ENCODE results near the gene S100A16.

Gene S100A16, protein sequence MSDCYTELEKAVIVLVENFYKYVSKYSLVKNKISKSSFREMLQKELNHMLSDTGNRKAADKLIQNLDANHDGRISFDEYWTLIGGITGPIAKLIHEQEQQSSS

DNA sequence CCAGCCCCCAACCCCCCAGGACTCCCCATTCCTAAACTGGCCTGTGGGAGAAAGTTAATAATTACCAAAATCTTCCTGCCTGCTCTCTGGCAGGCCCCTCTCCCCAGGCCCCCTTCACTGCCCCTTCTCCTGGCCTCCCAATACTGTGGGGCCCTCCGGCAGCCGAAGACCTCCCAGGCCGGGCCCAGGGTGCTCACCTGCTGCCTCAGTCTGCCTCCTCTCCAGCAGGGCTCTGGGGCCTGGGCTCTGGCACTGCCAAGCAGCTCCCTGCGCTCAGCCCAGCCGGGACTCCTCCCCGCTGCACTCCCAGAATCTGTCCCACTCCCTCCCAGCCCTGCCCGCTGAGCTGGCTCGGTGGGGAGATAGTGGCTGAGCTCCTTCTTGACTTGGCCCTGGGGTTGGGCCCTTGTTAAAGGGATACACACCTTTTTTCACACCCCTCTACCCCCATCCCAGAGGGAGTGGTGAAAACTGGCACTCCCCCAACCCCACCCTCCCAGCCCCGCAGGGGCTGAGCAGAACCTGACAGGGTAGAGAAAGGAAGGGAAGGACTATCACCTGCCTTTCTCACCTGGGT lies at the start of gene S100A16:
S100A16 (minus strand) TSS at position 383 of the 577 bp plus-strand sequence. CDS start 4,986 bp downstream, outside the sequence.
- Histone ChIP-seq H3K27ac (ENCODE audit: low read length) (peak within 1 kb of the TSS; percentile 98), H3K4me1 (ENCODE audit: control insufficient read depth in 1 of 2, insufficient read depth in 2 of 2, low read length in 2 of 2) (peaks cover 25 to 30% of the 10 kb centered on the region in 2 donors), H3K36me3 (ENCODE audit: control insufficient read depth in 1 of 2, insufficient read depth in 2 of 2, low read length in 2 of 2) (peaks cover 2% of the 10 kb centered on the region in 2 donors)

DNA sequence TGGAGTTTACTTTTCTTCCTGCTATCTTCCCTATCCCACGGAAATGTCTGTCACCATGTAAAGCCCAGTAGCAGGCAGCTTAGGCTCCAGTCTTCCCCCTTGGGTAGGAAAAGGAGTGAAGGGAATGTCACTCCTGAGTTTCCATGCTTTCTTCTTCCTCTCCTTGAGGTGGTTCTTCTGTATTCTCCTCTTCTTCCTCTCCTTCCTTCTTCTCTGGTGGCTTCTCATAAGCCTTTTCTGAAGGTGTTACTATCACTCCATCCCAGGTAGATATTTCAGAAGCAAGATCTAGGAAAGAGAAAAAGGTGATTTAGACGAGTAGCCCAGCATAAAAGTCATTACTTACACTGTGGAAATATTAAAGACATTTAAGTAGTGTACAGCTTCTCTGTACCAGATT lies 49.3 kb upstream of the S100A16 start:
- H3K4me1 ChIP-seq (ENCODE audit: control insufficient read depth in 1 of 2, insufficient read depth in 2 of 2, low read length in 2 of 2), result peaks cover 7 to 11% of the 10 kb centered on the region in 2 donors
- no peak overlapping the region for H3K27ac ChIP-seq (ENCODE audit: low read length)
- no peaks in the 10 kb centered on the region for H3K27me3 ChIP-seq (ENCODE audit: low read depth, low read length)
- H3K36me3 ChIP-seq (ENCODE audit: control insufficient read depth in 1 of 2, insufficient read depth in 2 of 2, low read length in 2 of 2), result peaks cover 56 to 66% of the 10 kb centered on the region in 2 donors
- H3K4me3 ChIP-seq (ENCODE audit: low read depth in 1 of 2, low read length in 2 of 2), result no peak overlapping the region
- no peaks in the 10 kb centered on the region for H3K9me3 ChIP-seq (ENCODE audit: control insufficient read depth in 1 of 2, low read length in 2 of 2)

More for the DNA sequence above, at the start of gene S100A16:
- Histone ChIP-seq H3K4me3 (ENCODE audit: low read depth in 1 of 2, low read length in 2 of 2) (peak within 1 kb of the TSS; percentile 78 to 89), H3K27me3 (ENCODE audit: low read depth, low read length) (no peaks in the 10 kb centered on the region), H3K9me3 (ENCODE audit: control insufficient read depth in 1 of 2, low read length in 2 of 2) (no peaks in the 10 kb centered on the region)

DNA sequence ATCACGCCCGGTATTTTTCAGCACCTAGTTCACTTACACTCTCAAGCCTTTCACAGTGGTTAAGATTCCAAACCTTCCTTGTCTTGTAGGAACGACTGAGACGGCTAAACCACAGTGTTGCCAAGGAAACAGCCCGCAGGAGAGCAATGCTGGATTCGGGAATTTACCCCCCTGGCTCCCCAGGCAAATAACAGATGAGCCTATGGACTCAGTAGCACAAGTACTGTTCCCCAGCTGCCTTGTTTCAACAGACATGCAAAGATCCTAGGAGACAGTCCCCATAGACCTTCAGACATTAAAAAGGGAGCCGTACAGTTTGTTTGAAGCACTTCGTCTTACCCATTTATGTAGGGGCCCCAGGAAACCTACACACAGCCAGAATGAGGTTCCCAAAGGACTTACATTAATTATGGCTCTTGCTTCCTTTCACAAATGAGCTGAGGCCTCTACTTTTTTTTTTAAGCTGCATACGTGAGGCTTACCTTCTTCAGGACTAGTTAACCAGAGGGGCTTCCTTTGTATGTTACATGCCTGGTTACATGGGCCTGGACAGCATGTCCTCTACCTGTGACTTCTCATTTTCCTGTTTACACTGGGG lies 48.3 kb upstream of the S100A16 start:
- Histone ChIP-seq H3K27ac (ENCODE audit: low read length) (no peak overlapping the region), H3K36me3 (ENCODE audit: control insufficient read depth in 1 of 2, insufficient read depth in 2 of 2, low read length in 2 of 2) (peaks cover 47 to 55% of the 10 kb centered on the region in 2 donors), H3K27me3 (ENCODE audit: low read depth, low read length) (no peaks in the 10 kb centered on the region)

DNA sequence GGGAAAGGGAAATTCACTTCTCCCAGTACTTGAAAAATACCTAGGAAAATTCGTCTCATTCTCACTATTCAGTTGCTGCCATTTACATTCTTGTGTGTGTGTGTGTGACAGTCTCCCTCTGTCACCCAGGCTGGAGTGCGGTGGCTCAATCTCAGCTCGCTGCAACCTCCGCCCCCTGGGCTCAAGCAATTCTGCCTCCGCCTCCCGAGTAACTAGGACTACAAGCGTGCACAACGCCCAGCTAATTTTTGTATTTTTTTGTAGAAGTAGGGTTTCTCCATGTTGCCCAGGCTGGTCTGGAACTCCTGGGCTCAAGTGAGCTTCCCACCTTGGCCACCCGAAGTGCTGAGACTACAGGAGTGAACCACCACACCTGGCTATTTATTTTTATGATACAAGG lies 46.7 kb upstream of the S100A16 start:
- no peaks in the 10 kb centered on the region for H3K9me3 ChIP-seq (ENCODE audit: control insufficient read depth in 1 of 2, low read length in 2 of 2)
- peaks cover 33 to 39% of the 10 kb centered on the region in 2 donors for H3K36me3 ChIP-seq (ENCODE audit: control insufficient read depth in 1 of 2, insufficient read depth in 2 of 2, low read length in 2 of 2)
- H3K27ac ChIP-seq (ENCODE audit: low read length), result no peak overlapping the region
- peaks cover 7 to 11% of the 10 kb centered on the region in 2 donors for H3K4me1 ChIP-seq (ENCODE audit: control insufficient read depth in 1 of 2, insufficient read depth in 2 of 2, low read length in 2 of 2)
- no peaks in the 10 kb centered on the region for H3K27me3 ChIP-seq (ENCODE audit: low read depth, low read length)
- H3K4me3 ChIP-seq (ENCODE audit: low read depth in 1 of 2, low read length in 2 of 2), result peak overlapping the region; percentile 88 to 96

More for the DNA sequence above, 48.3 kb upstream of the S100A16 start:
- H3K9me3 ChIP-seq (ENCODE audit: control insufficient read depth in 1 of 2, low read length in 2 of 2), result no peaks in the 10 kb centered on the region
- H3K4me3 ChIP-seq (ENCODE audit: low read depth in 1 of 2, low read length in 2 of 2), result no peak overlapping the region
- peaks cover 7 to 11% of the 10 kb centered on the region in 2 donors for H3K4me1 ChIP-seq (ENCODE audit: control insufficient read depth in 1 of 2, insufficient read depth in 2 of 2, low read length in 2 of 2)

DNA sequence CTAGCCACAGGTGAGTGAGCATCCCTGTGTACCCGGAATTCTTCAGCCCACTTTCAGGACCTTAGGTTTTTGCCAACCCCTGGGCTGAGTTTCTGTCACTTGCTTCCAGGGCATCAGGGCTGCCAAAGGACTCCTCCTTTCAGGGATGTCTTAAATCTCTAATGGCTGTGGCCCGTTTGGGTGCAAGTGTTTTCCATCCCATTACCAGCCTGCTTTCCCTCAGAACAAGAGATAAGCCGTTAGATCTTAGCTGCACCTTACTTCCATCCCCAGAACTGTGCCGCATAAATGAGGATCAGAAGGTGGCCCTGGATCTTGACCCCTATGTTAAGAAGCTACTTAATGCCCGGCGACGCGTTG lies 46.2 kb upstream of the S100A16 start:
- H3K27ac ChIP-seq (ENCODE audit: low read length), result peak overlapping the region; percentile 86

DNA sequence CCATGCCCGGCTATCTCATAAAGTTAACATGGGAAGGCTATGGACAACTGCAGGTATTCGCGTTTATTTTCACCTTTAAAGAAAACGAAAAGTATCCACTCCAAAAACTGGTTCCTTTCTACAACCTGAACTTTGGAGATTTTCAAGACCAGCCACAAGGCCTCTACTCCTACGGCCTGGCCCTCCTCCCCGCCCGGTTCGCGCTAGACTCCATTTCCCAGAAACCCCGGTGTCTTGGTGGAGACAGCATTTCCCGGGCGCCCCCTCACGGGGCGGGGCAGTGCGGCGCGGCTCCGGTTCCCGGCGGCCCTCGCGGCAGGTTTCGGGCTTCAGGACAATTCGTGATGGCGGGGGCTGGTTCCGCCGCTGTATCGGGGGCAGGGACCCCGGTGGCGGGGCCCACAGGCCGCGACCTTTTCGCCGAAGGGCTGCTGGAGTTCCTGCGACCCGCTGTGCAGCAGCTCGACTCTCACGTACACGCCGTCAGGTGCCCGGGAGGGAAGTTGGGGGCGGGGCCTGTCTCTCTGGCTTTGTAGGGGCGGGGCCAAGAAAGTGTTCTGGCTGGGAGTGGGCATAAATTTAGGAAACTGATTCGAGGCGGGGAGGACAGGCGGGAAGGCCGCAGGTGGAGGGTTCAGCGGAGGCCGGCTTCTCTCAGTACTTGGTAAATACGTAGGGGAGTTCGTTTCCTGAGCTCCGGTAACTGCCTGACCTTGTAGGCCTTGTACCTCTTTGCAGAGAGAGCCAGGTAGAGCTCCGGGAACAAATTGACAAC lies 45.6 kb upstream of the S100A16 start, which contains the start of gene SNAPIN:
SNAPIN (plus strand) TSS at position 304 of the 775 bp plus-strand sequence; CDS start at position 345, 41 bp downstream.
- no peaks in the 10 kb centered on the region for H3K9me3 ChIP-seq (ENCODE audit: control insufficient read depth in 1 of 2, low read length in 2 of 2)
- peaks cover 7 to 11% of the 10 kb centered on the region in 2 donors for H3K4me1 ChIP-seq (ENCODE audit: control insufficient read depth in 1 of 2, insufficient read depth in 2 of 2, low read length in 2 of 2)
- H3K27me3 ChIP-seq (ENCODE audit: low read depth, low read length), result no peaks in the 10 kb centered on the region
- H3K27ac ChIP-seq (ENCODE audit: low read length), result peak within 1 kb of the TSS; percentile 86
- peaks cover 24 to 29% of the 10 kb centered on the region in 2 donors for H3K36me3 ChIP-seq (ENCODE audit: control insufficient read depth in 1 of 2, insufficient read depth in 2 of 2, low read length in 2 of 2)
- peak within 1 kb of the TSS; percentile 88 to 96 for H3K4me3 ChIP-seq (ENCODE audit: low read depth in 1 of 2, low read length in 2 of 2)

More for the DNA sequence above, 46.2 kb upstream of the S100A16 start:
- Histone ChIP-seq H3K36me3 (ENCODE audit: control insufficient read depth in 1 of 2, insufficient read depth in 2 of 2, low read length in 2 of 2) (peaks cover 29 to 34% of the 10 kb centered on the region in 2 donors), H3K4me3 (ENCODE audit: low read depth in 1 of 2, low read length in 2 of 2) (peak overlapping the region; percentile 88 to 96), H3K9me3 (ENCODE audit: control insufficient read depth in 1 of 2, low read length in 2 of 2) (no peaks in the 10 kb centered on the region), H3K27me3 (ENCODE audit: low read depth, low read length) (no peaks in the 10 kb centered on the region), H3K4me1 (ENCODE audit: control insufficient read depth in 1 of 2, insufficient read depth in 2 of 2, low read length in 2 of 2) (peaks cover 7 to 11% of the 10 kb centered on the region in 2 donors)

DNA sequence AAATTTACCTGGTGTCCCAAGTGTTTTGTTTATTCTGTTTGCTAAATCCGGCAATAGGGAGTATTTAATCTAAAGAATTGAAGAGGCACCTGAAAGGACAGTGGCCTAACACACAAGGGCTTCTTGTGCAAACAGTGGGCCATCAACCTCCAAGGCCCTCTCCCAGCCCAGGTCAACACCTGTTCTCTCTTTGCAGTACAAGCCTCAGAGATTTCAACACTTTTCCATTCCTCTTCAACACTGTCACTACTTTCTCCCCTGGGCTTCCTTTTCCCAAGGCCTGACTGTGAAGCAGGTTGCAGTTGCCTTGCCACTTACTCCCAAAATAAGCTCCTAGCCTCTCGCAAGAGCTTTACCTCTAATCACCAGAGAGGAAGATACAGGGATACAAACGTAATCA lies 42.4 kb upstream of the S100A16 start:
- no peaks in the 10 kb centered on the region for H3K27me3 ChIP-seq (ENCODE audit: low read depth, low read length)
- H3K4me3 ChIP-seq (ENCODE audit: low read depth in 1 of 2, low read length in 2 of 2), result no peak overlapping the region
- no peaks in the 10 kb centered on the region for H3K9me3 ChIP-seq (ENCODE audit: control insufficient read depth in 1 of 2, low read length in 2 of 2)
- H3K27ac ChIP-seq (ENCODE audit: low read length), result no peak overlapping the region
- no peaks in the 10 kb centered on the region for H3K36me3 ChIP-seq (ENCODE audit: control insufficient read depth in 1 of 2, insufficient read depth in 2 of 2, low read length in 2 of 2)
- peaks cover 7 to 11% of the 10 kb centered on the region in 2 donors for H3K4me1 ChIP-seq (ENCODE audit: control insufficient read depth in 1 of 2, insufficient read depth in 2 of 2, low read length in 2 of 2)

DNA sequence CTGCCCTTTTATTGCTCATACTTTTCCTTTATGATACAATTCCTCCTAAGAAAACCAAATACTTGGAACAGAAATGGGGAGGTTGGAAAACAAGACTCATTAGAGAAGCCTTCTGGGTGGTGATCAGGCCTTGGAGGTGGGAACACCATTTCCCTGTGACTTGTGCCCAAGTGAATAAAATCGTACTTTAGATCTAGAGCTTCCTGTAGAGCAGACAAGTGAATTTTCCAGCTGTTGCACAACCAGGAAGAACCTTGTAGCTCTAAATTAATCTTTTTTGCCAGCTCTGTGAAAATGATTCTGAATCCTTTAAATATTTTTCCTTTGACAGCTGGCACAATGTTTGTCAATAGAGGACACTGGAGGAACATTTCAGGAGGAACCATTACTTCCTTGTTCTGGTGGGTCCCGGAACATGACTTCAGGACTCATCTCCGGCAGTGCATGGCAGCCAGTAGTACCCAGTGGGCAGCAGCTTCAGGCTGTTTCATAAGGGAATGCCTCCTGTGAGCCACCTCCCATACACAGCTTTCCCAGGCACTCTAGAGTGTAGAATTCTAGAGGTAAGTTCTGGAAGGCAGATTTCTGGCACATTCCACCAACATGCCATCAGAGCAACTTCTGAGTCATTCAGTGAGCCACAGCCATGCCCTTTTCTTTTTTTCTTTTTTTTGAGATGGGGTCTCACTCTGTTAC lies 40.0 kb upstream of the S100A16 start:
- Histone ChIP-seq H3K9me3 (ENCODE audit: control insufficient read depth in 1 of 2, low read length in 2 of 2) (no peaks in the 10 kb centered on the region), H3K27ac (ENCODE audit: low read length) (no peak overlapping the region), H3K4me3 (ENCODE audit: low read depth in 1 of 2, low read length in 2 of 2) (no peak overlapping the region), H3K36me3 (ENCODE audit: control insufficient read depth in 1 of 2, insufficient read depth in 2 of 2, low read length in 2 of 2) (no peaks in the 10 kb centered on the region), H3K27me3 (ENCODE audit: low read depth, low read length) (no peaks in the 10 kb centered on the region), H3K4me1 (ENCODE audit: control insufficient read depth in 1 of 2, insufficient read depth in 2 of 2, low read length in 2 of 2) (no peaks in the 10 kb centered on the region)

DNA sequence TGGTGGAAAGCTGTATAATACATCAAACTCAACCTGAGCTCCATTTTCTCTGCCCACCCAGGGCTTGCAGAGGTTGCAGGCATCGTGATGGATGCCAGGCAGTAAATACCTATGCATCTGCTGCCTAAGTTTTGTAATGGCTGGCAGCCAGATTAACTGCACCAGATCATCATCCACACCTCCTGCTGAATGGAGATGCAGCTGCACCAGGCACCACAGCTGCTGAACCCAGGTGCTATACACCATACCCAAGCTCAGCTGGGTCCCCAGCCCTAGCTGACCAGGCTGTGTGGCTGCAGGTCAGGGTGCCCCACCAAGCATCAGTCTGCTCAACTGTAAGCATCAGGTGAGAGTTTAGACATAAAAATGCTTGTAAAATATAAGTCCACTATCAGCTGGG lies 38.8 kb upstream of the S100A16 start:
- peaks cover 4 to 6% of the 10 kb centered on the region in 2 donors for H3K36me3 ChIP-seq (ENCODE audit: control insufficient read depth in 1 of 2, insufficient read depth in 2 of 2, low read length in 2 of 2)
- H3K27ac ChIP-seq (ENCODE audit: low read length), result no peak overlapping the region
- H3K9me3 ChIP-seq (ENCODE audit: control insufficient read depth in 1 of 2, low read length in 2 of 2), result no peaks in the 10 kb centered on the region
- no peaks in the 10 kb centered on the region for H3K27me3 ChIP-seq (ENCODE audit: low read depth, low read length)
- no peak overlapping the region for H3K4me3 ChIP-seq (ENCODE audit: low read depth in 1 of 2, low read length in 2 of 2)
- H3K4me1 ChIP-seq (ENCODE audit: control insufficient read depth in 1 of 2, insufficient read depth in 2 of 2, low read length in 2 of 2), result no peaks in the 10 kb centered on the region

DNA sequence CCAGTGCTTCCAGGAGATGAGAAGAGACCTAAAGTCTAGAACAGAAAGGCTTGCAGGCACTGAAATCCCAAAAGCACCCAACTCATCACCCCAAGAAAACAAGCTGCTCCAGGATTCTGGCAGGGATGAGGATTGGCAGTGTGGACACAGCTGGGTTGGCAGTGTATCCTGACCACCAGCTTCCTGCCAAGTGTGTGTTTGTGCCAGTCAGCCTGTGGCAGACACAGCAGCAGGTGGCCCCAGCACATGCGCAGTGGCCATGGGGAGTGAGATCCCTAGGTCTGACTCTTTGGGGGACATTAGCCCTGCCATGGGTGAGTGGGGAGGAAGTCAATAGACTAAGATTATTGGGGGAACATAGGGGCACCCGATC lies 36.9 kb upstream of the S100A16 start:
- H3K9me3 ChIP-seq (ENCODE audit: control insufficient read depth in 1 of 2, low read length in 2 of 2), result no peaks in the 10 kb centered on the region
- no peaks in the 10 kb centered on the region for H3K27me3 ChIP-seq (ENCODE audit: low read depth, low read length)
- no peak overlapping the region for H3K4me3 ChIP-seq (ENCODE audit: low read depth in 1 of 2, low read length in 2 of 2)
- H3K27ac ChIP-seq (ENCODE audit: low read length), result no peak overlapping the region
- no peaks in the 10 kb centered on the region for H3K4me1 ChIP-seq (ENCODE audit: control insufficient read depth in 1 of 2, insufficient read depth in 2 of 2, low read length in 2 of 2)
- H3K36me3 ChIP-seq (ENCODE audit: control insufficient read depth in 1 of 2, insufficient read depth in 2 of 2, low read length in 2 of 2), result peaks cover 15 to 21% of the 10 kb centered on the region in 2 donors

Data from muscle layer of duodenum (tissue), 2 donors.